Dedifferentiated amniotic fluid mesenchymal stem cell (primary cell): ENCODE results near the gene C1QL1.

Experiments
- DNase-seq: peaks from one replicate; pipeline ENCODE4 v3.0.0-alpha.2; 2016; ENCODE audit errors: extremely low spot score

The C1QL1 gene

GRCh38 chr17:44930667-44931066 is 37.4 kb downstream of the C1QL1 start:
- DNase-seq: no peak

GRCh38 chr17:44928950-44929720 is 39.0 kb downstream of the C1QL1 start:
- no peak for DNase-seq

- DNase-seq: no peak
These were observed 40.0 kb downstream of the C1QL1 start for GRCh38 chr17:44928136-44928535.

- no peak for DNase-seq
These were observed 40.4 kb downstream of the C1QL1 start for GRCh38 chr17:44927696-44928095.

GRCh38 chr17:44926821-44927525 is 41.1 kb downstream of the C1QL1 start:
- DNase-seq: no peak

GRCh38 chr17:44925731-44926697 is 42.1 kb downstream of the C1QL1 start:
- DNase-seq: no peak

GRCh38 chr17:44924107-44924544 is 44.0 kb downstream of the C1QL1 start:
- DNase-seq: no peak

- DNase-seq: no peak
These were observed 45.2 kb downstream of the C1QL1 start for GRCh38 chr17:44922746-44923470.

GRCh38 chr17:44922136-44922535 is 46.0 kb downstream of the C1QL1 start:
- no peak for DNase-seq

GRCh38 chr17:44921122-44921882 is 46.8 kb downstream of the C1QL1 start:
- no peak for DNase-seq

- no peak for DNase-seq
These were observed 47.5 kb downstream of the C1QL1 start for GRCh38 chr17:44920565-44920940.

- DNase-seq: peak; percentile 76
These were observed 48.1 kb downstream of the C1QL1 start for GRCh38 chr17:44919885-44920564.

GRCh38 chr17:44919411-44919810 is 48.7 kb downstream of the C1QL1 start:
- no peak for DNase-seq

- DNase-seq: no peak
These were observed 50.1 kb downstream of the C1QL1 start for GRCh38 chr17:44918006-44918405.

GRCh38 chr17:44917456-44917855 is 50.6 kb downstream of the C1QL1 start:
- no peak for DNase-seq

- no peak for DNase-seq
These were observed 51.3 kb downstream of the C1QL1 start for GRCh38 chr17:44916781-44917241.

- DNase-seq: no peak
These were observed 52.0 kb downstream of the C1QL1 start for GRCh38 chr17:44915862-44916780.

- DNase-seq: no peak
These were observed 52.8 kb downstream of the C1QL1 start, which contains the start of gene GFAP for GRCh38 chr17:44915321-44915726. Gene GFAP (minus strand): TSS chr17:44915500. CDS start chr17:44915486, 14 bp downstream.
